PC-9 (cell line): ENCODE measurements around the gene MYO7B. TPM values are rescaled to one million over a fixed set of nuclear protein-coding genes. Genes with fewer than 3 reads are reported as not detected.

Experiments
- BruUV-seq: library from RNA; stranded (reverse); fragments of 400-500 nt; replicated peaks from 2 replicates; lab custom pipeline; 2021; lab: Mats Ljungman, UMichigan
- CTCF ChIA-PET: fragments of 300-600 bp; sonication (Branson Sonifier 250); formaldehyde crosslinking; loops from one replicate; lab custom pipeline; 2022; ENCODE audit warnings: antibody characterized with exemption; lab: Charles Lee
- POLR2A ChIA-PET: fragments of 300-600 bp; sonication (Branson Sonifier 250); formaldehyde crosslinking; loops from one replicate; lab custom pipeline; 2022; ENCODE audit warnings: antibody characterized with exemption; ENCODE audit not compliant: unreplicated experiment; lab: Charles Lee
- DNase-seq, 2 experiments: peaks; one replicate each; pipeline versions ENCODE4 v3.0.0 to v3.0.0-alpha.2; 2015 to 2022; ENCODE audit warnings: mixed read lengths in 1 of 2
- H2AFZ ChIP-seq: fragments of 200-600 bp; sonication (generic); 2 replicates; pipeline ENCODE4 v1.8.1; 2017; ENCODE audit warnings: antibody characterized with exemption
- H3F3A ChIP-seq: fragments of 200-600 bp; sonication (generic); 2 replicates; pipeline ENCODE4 v1.8.1; 2017; ENCODE audit warnings: antibody characterized with exemption, mild to moderate bottlenecking, low read depth; ENCODE audit not compliant: insufficient read depth
- H3K27ac ChIP-seq: fragments of 200-600 bp; sonication (generic); 2 replicates; pipeline ENCODE4 v1.6.1; 2016; ENCODE audit warnings: mixed run types
- H3K27me3 ChIP-seq: fragments of 200-600 bp; sonication (generic); 2 replicates; pipeline ENCODE4 v1.6.1; 2016; ENCODE audit warnings: low read depth, mixed run types; ENCODE audit not compliant: insufficient read depth
- H3K36me3 ChIP-seq: fragments of 200-600 bp; sonication (generic); 2 replicates; pipeline ENCODE4 v1.6.1; 2016; ENCODE audit warnings: low read depth, mixed run types
- H3K4me1 ChIP-seq: fragments of 200-600 bp; sonication (generic); replicated peaks from 2 replicates; pipeline ENCODE4 v1.6.1; 2016; ENCODE audit warnings: mixed run types; ENCODE audit not compliant: insufficient read depth
- H3K4me2 ChIP-seq: fragments of 200-600 bp; sonication (generic); 2 replicates; pipeline ENCODE4 v1.6.1; 2017; ENCODE audit warnings: mixed run types
- H3K4me3 ChIP-seq: fragments of 200-600 bp; sonication (generic); 2 replicates; pipeline ENCODE4 v1.6.1; 2016; ENCODE audit warnings: mixed run types
- H3K79me2 ChIP-seq: fragments of 200-600 bp; sonication (generic); 2 replicates; pipeline ENCODE4 v1.6.1; 2017; ENCODE audit warnings: low read depth, mixed run types
- H3K9me2 ChIP-seq: fragments of 200-600 bp; sonication (generic); 2 replicates; pipeline ENCODE4 v1.8.1; 2017; ENCODE audit warnings: mild to moderate bottlenecking; ENCODE audit not compliant: insufficient read depth
- H3K9me3 ChIP-seq: fragments of 200-600 bp; sonication (generic); 2 replicates; pipeline ENCODE4 v1.8.1; 2016; ENCODE audit warnings: low read depth; ENCODE audit not compliant: insufficient read depth
- H4K20me1 ChIP-seq: fragments of 200-600 bp; sonication (generic); 2 replicates; pipeline ENCODE4 v1.8.1; 2017; ENCODE audit not compliant: insufficient read depth
- EZH2 ChIP-seq: fragments of 200-600 bp; sonication (generic); IDR thresholded peaks from 2 replicates; pipeline ENCODE4 v1.8.0; 2017; ENCODE audit warnings: antibody characterized with exemption, low read depth
- intact Hi-C: fragments of 100-400 bp; cut with micrococcal nuclease; formaldehyde crosslinking; loops from one replicate; pipeline ENCODE4 v1.10.0; 2022; ENCODE audit not compliant: unreplicated experiment
- total RNA-seq: library from RNA; stranded (reverse); gene quantifications from 2 replicates; pipeline ENCODE4 v1.2.3, GENCODE V29; 2021
- TF ChIP-seq, protein P1 (sequence below): fragments of 200-600 bp; sonication (generic); conservative IDR thresholded peaks from 2 replicates; pipeline ENCODE4 v1.6.1; 2017; ENCODE audit warnings: mixed run types, antibody characterized with exemption, mild to moderate bottlenecking, moderate library complexity

MYO7B gene
- total RNA-seq, 1 experiment from 2014 or later = not detected

DNA sequence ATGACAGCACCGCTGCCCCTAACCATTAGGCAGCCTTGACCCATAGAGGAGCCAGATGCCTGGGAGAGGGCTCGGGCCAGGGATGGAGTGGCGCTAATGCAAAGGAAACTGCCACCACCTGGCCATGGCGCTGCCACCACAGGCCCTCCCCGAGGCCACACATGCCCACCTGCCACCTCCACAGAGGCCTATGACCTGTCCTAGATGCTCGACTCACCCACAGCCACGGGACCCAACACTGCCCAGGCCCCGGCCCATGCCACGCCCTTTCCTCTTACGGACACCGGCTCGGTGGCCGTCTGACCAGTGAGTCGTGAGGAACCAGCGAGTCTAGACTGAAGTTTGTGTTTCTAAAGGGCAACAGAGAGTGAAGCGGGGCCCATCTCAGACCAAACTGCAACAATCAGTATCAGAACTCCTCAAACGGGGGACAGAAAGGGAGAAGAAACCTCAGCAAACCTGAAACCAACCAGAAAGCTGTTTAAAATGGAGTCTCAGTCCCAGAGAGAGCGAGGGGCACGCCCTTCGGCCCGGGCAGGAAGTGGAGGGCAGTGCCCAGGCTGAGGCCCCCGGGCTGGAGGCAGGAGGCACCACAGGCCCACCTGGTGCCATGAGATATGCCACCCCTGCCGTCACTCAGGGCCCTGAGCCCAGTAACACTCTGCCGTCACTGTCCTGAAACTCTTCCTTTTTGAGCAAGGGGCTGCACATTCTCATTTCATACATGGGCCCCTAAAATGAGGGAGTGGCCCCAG is 111.2 kb downstream of the MYO7B start:
- Histone ChIP-seq H3K9me2 (no peaks in the 10 kb centered on the region), H3K9me3 (no peaks in the 10 kb centered on the region), H3K79me2 (no peaks in the 10 kb centered on the region), H3K27ac (no peak overlapping the region), H3K4me2 (no peak overlapping the region), H3K4me1 (no peaks in the 10 kb centered on the region; the same call in 1 of the 2 replicates), H2AFZ (no peak overlapping the region), H3F3A (no peaks in the 10 kb centered on the region), H3K27me3 (no peaks in the 10 kb centered on the region), H4K20me1 (no peaks in the 10 kb centered on the region), H3K36me3 (no peaks in the 10 kb centered on the region), H3K4me3 (no peak overlapping the region)
- ChIA-PET POLR2A (no interaction called here), CTCF (interaction anchor here (0.6 to 1.1 kb wide), 2 partner anchors 51 to 55 kb away, joined by 3 to 4 read pairs; no protein-coding TSS in a partner anchor)
- intact Hi-C loops = loop anchor here (5.0 to 10.0 kb wide), 3 partner anchors 139 to 449 kb away; no protein-coding TSS in a partner anchor
- DNase-seq = no peak
- TF ChIP-seq, protein P1, sequence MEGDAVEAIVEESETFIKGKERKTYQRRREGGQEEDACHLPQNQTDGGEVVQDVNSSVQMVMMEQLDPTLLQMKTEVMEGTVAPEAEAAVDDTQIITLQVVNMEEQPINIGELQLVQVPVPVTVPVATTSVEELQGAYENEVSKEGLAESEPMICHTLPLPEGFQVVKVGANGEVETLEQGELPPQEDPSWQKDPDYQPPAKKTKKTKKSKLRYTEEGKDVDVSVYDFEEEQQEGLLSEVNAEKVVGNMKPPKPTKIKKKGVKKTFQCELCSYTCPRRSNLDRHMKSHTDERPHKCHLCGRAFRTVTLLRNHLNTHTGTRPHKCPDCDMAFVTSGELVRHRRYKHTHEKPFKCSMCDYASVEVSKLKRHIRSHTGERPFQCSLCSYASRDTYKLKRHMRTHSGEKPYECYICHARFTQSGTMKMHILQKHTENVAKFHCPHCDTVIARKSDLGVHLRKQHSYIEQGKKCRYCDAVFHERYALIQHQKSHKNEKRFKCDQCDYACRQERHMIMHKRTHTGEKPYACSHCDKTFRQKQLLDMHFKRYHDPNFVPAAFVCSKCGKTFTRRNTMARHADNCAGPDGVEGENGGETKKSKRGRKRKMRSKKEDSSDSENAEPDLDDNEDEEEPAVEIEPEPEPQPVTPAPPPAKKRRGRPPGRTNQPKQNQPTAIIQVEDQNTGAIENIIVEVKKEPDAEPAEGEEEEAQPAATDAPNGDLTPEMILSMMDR = no peak
- TF ChIP-seq EZH2 = no peak
- BruUV-seq = no TSS peak

DNA sequence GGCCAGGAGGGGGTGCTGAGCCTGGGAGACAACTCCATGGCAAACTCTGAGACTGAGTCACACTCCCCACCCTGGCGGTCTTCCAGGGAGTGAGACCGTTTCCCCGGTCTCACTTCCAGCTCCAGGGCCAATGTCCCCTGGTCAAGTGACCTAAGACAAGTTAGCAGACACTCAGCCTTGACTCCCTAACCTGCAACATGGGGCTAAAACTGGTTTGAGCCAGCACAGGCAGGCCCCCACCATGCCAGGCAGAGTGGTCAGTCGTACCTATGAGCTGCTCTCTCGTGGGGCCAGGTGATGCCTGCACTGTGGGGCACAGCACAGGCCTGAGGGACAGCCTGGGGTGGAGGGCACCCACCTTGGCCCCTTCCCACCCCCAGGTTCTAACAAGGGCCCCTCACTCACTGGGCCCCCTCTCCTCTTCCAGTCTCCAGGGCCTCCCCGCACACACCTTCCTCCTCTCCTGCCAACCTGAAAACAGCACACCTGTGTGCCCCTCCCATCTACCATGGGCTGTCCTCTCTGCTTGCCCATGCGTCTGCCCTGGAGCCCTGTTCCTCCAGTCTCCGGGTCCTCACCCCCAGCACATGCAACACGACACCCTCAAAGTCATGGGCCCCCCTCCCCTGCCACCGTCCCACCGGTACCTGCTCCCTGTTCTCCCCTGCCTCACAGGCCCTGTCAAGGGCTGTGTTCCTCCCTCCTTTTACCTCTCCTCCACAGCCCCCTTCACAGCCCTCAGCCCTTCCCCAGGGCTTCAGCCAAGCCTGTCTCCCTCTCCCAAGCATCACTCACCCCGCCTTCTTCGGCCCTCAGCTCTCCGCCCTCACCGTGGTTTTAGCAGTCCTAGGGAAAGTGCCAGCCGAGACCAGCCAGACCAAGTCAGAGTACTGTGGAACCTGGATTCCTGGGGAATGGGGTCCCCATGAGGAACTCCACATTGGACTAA is 112.0 kb downstream of the MYO7B start:
- H3K79me2 ChIP-seq = no peaks in the 10 kb centered on the region
- no peak for DNase-seq
- no TSS peak for BruUV-seq
- ChIA-PET CTCF (interaction anchor here (0.6 to 1.1 kb wide), 3 partner anchors 25 to 56 kb away, joined by 3 to 4 read pairs (median 3); no protein-coding TSS in a partner anchor), POLR2A (no interaction called here)
- no peaks in the 10 kb centered on the region for H3K36me3 ChIP-seq
- no peak overlapping the region for H2AFZ ChIP-seq
- H3K4me1 ChIP-seq = no peaks in the 10 kb centered on the region; the same call in 1 of the 2 replicates
- no peaks in the 10 kb centered on the region for H3F3A ChIP-seq
- H3K27me3 ChIP-seq = no peaks in the 10 kb centered on the region
- H3K4me2 ChIP-seq = no peak overlapping the region
- no peak overlapping the region for H3K4me3 ChIP-seq
- no peak overlapping the region for H3K27ac ChIP-seq
- no peaks in the 10 kb centered on the region for H4K20me1 ChIP-seq
- H3K9me2 ChIP-seq = no peaks in the 10 kb centered on the region
- TF ChIP-seq, protein P1 = no peak
- TF ChIP-seq EZH2 = no peak
- no peaks in the 10 kb centered on the region for H3K9me3 ChIP-seq
- intact Hi-C loops = loop anchor here (2.0 to 10.0 kb wide), 4 partner anchors 53 to 450 kb away; partner anchors contain the start of gene SFT2D3

DNA sequence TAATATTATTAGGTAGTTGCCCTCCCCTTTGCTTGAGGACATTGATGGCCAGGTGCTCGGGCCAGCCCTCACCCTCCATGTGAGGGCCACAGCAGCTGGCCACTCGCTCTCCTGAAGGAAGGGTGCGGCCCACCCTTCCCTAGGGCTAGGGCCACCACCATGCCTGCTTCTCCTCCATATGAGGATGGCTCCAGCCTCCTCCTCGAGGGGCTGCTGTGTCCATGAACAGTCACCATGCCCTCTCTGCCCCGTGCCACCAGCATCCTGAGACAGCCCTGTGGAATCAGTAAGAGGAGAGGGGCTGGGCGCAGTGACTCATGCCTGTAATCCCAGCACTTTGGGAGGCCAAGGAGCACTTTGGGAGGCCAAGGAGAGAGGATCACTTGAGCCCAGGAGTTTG is 112.8 kb downstream of the MYO7B start:
- Histone ChIP-seq H3K4me2 (no peak overlapping the region), H3K79me2 (no peaks in the 10 kb centered on the region), H3K36me3 (no peaks in the 10 kb centered on the region), H2AFZ (no peak overlapping the region), H3K4me3 (no peak overlapping the region), H3K4me1 (no peaks in the 10 kb centered on the region; the same call in 1 of the 2 replicates), H4K20me1 (no peaks in the 10 kb centered on the region), H3K27ac (no peak overlapping the region), H3F3A (no peaks in the 10 kb centered on the region), H3K27me3 (no peaks in the 10 kb centered on the region), H3K9me3 (no peaks in the 10 kb centered on the region), H3K9me2 (no peaks in the 10 kb centered on the region)
- no peak for TF ChIP-seq EZH2
- TF ChIP-seq, protein P1 = no peak
- DNase-seq = no peak
- POLR2A ChIA-PET = no interaction called here
- intact Hi-C loops = loop anchor here (2.0 to 10.0 kb wide), 4 partner anchors 52 to 451 kb away; partner anchors contain the start of gene SFT2D3
- no TSS peak for BruUV-seq
- CTCF ChIA-PET = interaction anchor here (1.1 kb wide), 1 partner anchor 24 kb away, joined by 3 read pairs; no protein-coding TSS in a partner anchor
